Measurements from ENCODE around the gene FUNDC2.

GRCh38 chrX:155028129-155028528, 1.5 kb downstream of the FUNDC2 start:
- TF ChIP-seq CTCF (IDR thresholded peaks at IDR 0.05) (no peak), POLR2A (IDR thresholded peaks at IDR 0.05) (no peak)
